K562 (cell line): ENCODE measurements around the gene CD6. TPM values are rescaled to one million over a fixed set of nuclear protein-coding genes. Genes with fewer than 3 reads are reported as not detected.

Experiments used
- ATAC-seq: fragments of 200-7000 bp; cut with Tn5 transposase; 3 replicates; pipeline ENCODE4 v1.9.1; 2020; ENCODE audit warnings: moderate library complexity
- BruUV-seq: library from RNA; stranded (reverse); fragments of 400-500 nt; replicated peaks from 2 replicates; lab custom pipeline; 2021; lab: Mats Ljungman, UMichigan
- CTCF ChIA-PET: fragments of 300-600 bp; formaldehyde crosslinking; extraction: SDS; loops from one replicate; lab custom pipeline; 2021; ENCODE audit warnings: low intra/inter-chr PET ratio; lab: Yijun Ruan, JAX
- POLR2A ChIA-PET: fragments of 300-600, 350-650 bp; sonication (Branson Sonifier 250); formaldehyde crosslinking; extraction: SDS; loops from one replicate; lab custom pipeline; 2021; ENCODE audit warnings: antibody characterized with exemption, inconsistent platforms; lab: Yijun Ruan, JAX
- DNase-seq, 4 experiments: peaks; one replicate each; pipeline versions ENCODE4 v3.0.0 to v3.0.0-alpha.2; 2011 to 2018; ENCODE audit warnings: low spot score in 3 of 4, mixed read lengths in 3 of 4; ENCODE audit errors: extremely low read depth in 1 of 4
- FAIRE-seq: peaks from 2 replicates; lab custom pipeline; 2011; peaks lifted over from hg19 to GRCh38; lab: Jason Lieb, UNC
- H2AFZ ChIP-seq: 2 replicates; pipeline ENCODE4 v1.6.0; 2011; ENCODE audit warnings: low read depth, low read length, control low read depth, inconsistent platforms
- H3K27ac ChIP-seq: fragments of 200-600 bp; 3 replicates; pipeline ENCODE4 v1.8.0; 2011; ENCODE audit warnings: low read depth, mild to moderate bottlenecking, control low read depth, inconsistent platforms, low read length, moderate library complexity, mixed read lengths; ENCODE audit errors: extremely low read depth
- H3K27me3 ChIP-seq, 2 experiments: fragments of 300-600 bp in 1 of 2; 2 replicates in 1 of 2; 3 replicates in 1 of 2; pipeline versions ENCODE4 v1.6.0 to v1.8.0; 2011; ENCODE audit warnings: inconsistent platforms in 2 of 2, low read length in 2 of 2, mild to moderate bottlenecking in 1 of 2, mixed read lengths in 1 of 2, moderate library complexity in 1 of 2; ENCODE audit not compliant: control insufficient read depth in 2 of 2, insufficient read depth in 2 of 2
- H3K36me3 ChIP-seq: fragments of 300-600 bp; 3 replicates; pipeline ENCODE4 v1.8.0; 2011; ENCODE audit warnings: mild to moderate bottlenecking, low read length, inconsistent platforms; ENCODE audit not compliant: control insufficient read depth, insufficient read depth
- H3K4me1 ChIP-seq, 2 experiments: fragments of 200-600 bp in 1 of 2; replicated peaks in 1 of 2; 2 replicates in 1 of 2; 3 replicates in 1 of 2; pipeline versions ENCODE4 v1.5.1 to v1.8.0; 2011; ENCODE audit warnings: inconsistent platforms in 2 of 2, low read length in 2 of 2, mild to moderate bottlenecking in 1 of 2, mixed read lengths in 1 of 2, moderate library complexity in 1 of 2; ENCODE audit not compliant: control insufficient read depth in 2 of 2, insufficient read depth in 2 of 2
- H3K4me2 ChIP-seq: 2 replicates; pipeline ENCODE4 v1.6.1; 2011; ENCODE audit warnings: low read length, control low read depth, inconsistent platforms, mixed read lengths; ENCODE audit not compliant: insufficient read depth
- H3K4me3 ChIP-seq: fragments of 200-600 bp; sonication (generic), shearing (Covaris generic); 2 replicates; pipeline ENCODE4 v1.5.1; 2016; ENCODE audit warnings: control low read depth, inconsistent platforms
- H3K79me2 ChIP-seq: fragments of 200-600 bp; 3 replicates; pipeline ENCODE4 v1.8.0; 2011; ENCODE audit warnings: low read length, inconsistent platforms; ENCODE audit not compliant: control insufficient read depth, insufficient read depth
- H3K9ac ChIP-seq, 2 experiments: 2 replicates each; pipeline versions ENCODE4 v1.6.0 to v1.6.1; 2011; ENCODE audit warnings: low read depth in 2 of 2, low read length in 2 of 2, control low read depth in 1 of 2, inconsistent platforms in 1 of 2, mild to moderate bottlenecking in 1 of 2, mixed read lengths in 1 of 2; ENCODE audit not compliant: insufficient read depth in 1 of 2
- H3K9me1 ChIP-seq: one replicate; pipeline ENCODE4 v1.6.0; 2011; ENCODE audit warnings: inconsistent platforms, mild to moderate bottlenecking, low read length, moderate library complexity; ENCODE audit not compliant: control insufficient read depth, insufficient read depth
- H3K9me3 ChIP-seq: replicated peaks from 2 replicates; pipeline ENCODE4 v1.5.1; 2011; ENCODE audit warnings: low read depth, low read length, inconsistent platforms; ENCODE audit not compliant: control insufficient read depth, insufficient read depth
- H4K20me1 ChIP-seq: replicated peaks from 2 replicates; pipeline ENCODE4 v1.6.1; 2011; ENCODE audit warnings: low read length, inconsistent platforms, mixed read lengths; ENCODE audit not compliant: control insufficient read depth, insufficient read depth
- BRF1 ChIP-seq: IDR thresholded peaks from 3 replicates; pipeline ENCODE4 v1.6.1; 2011; ENCODE audit warnings: borderline replicate concordance, mild to moderate bottlenecking; ENCODE audit not compliant: insufficient read length; ENCODE audit errors: extremely low read depth
- CHAMP1 ChIP-seq: fragments of 450-650 bp; IDR thresholded peaks from 2 replicates; pipeline ENCODE4 v1.6.1; 2016; ENCODE audit warnings: mild to moderate bottlenecking
- CHD4 ChIP-seq: fragments of 200-600 bp; sonication (generic); IDR thresholded peaks from 3 replicates; pipeline ENCODE4 v1.6.1; 2012; ENCODE audit warnings: low read depth, mild to moderate bottlenecking, mixed read lengths, low read length, inconsistent platforms; ENCODE audit not compliant: insufficient read depth, insufficient replicate concordance, poor library complexity, severe bottlenecking
- DIDO1 ChIP-seq: fragments of 450-650 bp; IDR thresholded peaks from 2 replicates; pipeline ENCODE4 v1.6.1; 2016; ENCODE audit warnings: low read depth, missing biosample characterization, missing genetic modification characterization
- HDAC6 ChIP-seq: IDR thresholded peaks from 2 replicates; pipeline ENCODE4 v1.6.1; 2012; ENCODE audit warnings: low read depth, mild to moderate bottlenecking, control low read depth, inconsistent platforms, low read length, moderate library complexity
- MIER1 ChIP-seq: fragments of 450-650 bp; IDR thresholded peaks from 2 replicates; pipeline ENCODE4 v1.6.1; 2016; ENCODE audit warnings: antibody characterized with exemption, mild to moderate bottlenecking, low read depth
- SREBF1 ChIP-seq: fragments of 150-350 bp; IDR thresholded peaks from 2 replicates; pipeline ENCODE4 v1.6.1; 2014; ENCODE audit warnings: antibody characterized with exemption, low read depth, low read length, borderline replicate concordance
- TAF9B ChIP-seq: fragments of 450-650 bp; IDR thresholded peaks from 2 replicates; pipeline ENCODE4 v1.6.1; 2018; ENCODE audit warnings: mild to moderate bottlenecking; ENCODE audit not compliant: partially characterized antibody
- ZKSCAN3 ChIP-seq: fragments of 250-450 bp; sonication (Bioruptor Pico); IDR thresholded peaks from 2 replicates; pipeline ENCODE4 v1.4.0; 2020
- ZNF121 ChIP-seq: sonication (generic); formaldehyde crosslinking; conservative IDR thresholded peaks from 2 replicates; pipeline ENCODE4 v1.8.0; 2022; ENCODE audit warnings: missing genetic modification reagents
- ZNF655 ChIP-seq: fragments of 250-450 bp; sonication (Bioruptor Pico); IDR thresholded peaks from 2 replicates; pipeline ENCODE4 v1.5.0; 2021
- WGBS: fragments of 100-300 bp; shearing (Covaris generic); methylation state at CpG from one replicate; pipeline ENCODE4 v1.1.6; 2016; ENCODE audit warnings: low coverage, mixed read lengths; ENCODE audit not compliant: insufficient coverage; ENCODE audit errors: missing lambda C conversion rate; 5-methylcytosine and 5-hydroxymethylcytosine counted together
- in situ Hi-C: fragments of 300-500 bp; cut with MboI; formaldehyde crosslinking; loops from 4 replicates; pipeline ENCODE4 v1.15.0; 2018; ENCODE audit warnings: inconsistent platforms, mixed read lengths
- intact Hi-C: fragments of 100-400 bp; cut with micrococcal nuclease; formaldehyde crosslinking; loops from 2 replicates; pipeline ENCODE4 v1.14.2; 2022
- polyA plus RNA-seq, 8 experiments: library from polyadenylated mRNA; depleted of rRNA in 4 of 8; stranded (reverse) in 5 of 8; unstranded in 3 of 8; fragments of >200 nt; fragmentation: Nextera tagmentation in 2 of 8; fragmentation: Illumina TruSeq in 1 of 8; extraction: Ambion mirVana in 2 of 8; extraction: Trizol in 1 of 8; gene quantifications; 2 replicates each; pipeline versions ENCODE4 v1.2.1 to v1.2.3, GENCODE V29; 2011 to 2014; ENCODE audit warnings: inconsistent platforms in 1 of 8, missing spikeins in 1 of 8
- total RNA-seq, 7 experiments: library from RNA; depleted of rRNA in 6 of 7; stranded (reverse); fragments of >200 nt in 6 of 7; fragmentation: Illumina TruSeq in 2 of 7; extraction: Trizol in 2 of 7; gene quantifications; 2 replicates each; pipeline versions ENCODE4 v1.2.1 to v1.2.3, GENCODE V29; 2011 to 2021; ENCODE audit warnings: low replicate concordance in 1 of 7

CD6 gene
- total and polyA plus RNA-seq, 9 of the 15 experiments (the other 6 are each of a cell fraction or from before 2014, with no cell fraction given) = 0.84 TPM; not detected in 8

- POLR2A ChIA-PET = interaction anchor here (1.8 kb wide), 1 partner anchor 7 kb away, joined by 5 read pairs; no protein-coding TSS in a partner anchor
- DNase-seq (no peak), ATAC-seq (no peak)
- H3K4me3 ChIP-seq = no peak overlapping the region
- no peaks in the 10 kb centered on the region for H3K9me1 ChIP-seq
- peaks cover 5% of the 10 kb centered on the region; the same call in 1 of the 2 replicates for H4K20me1 ChIP-seq
- H3K36me3 ChIP-seq = no peaks in the 10 kb centered on the region
- no TSS peak for BruUV-seq
- H3K27ac ChIP-seq = no peak overlapping the region
- in situ Hi-C loops = no loop called here
- 0% methylated on average over 2 of the region's 2 CpGs for WGBS
- intact Hi-C loops = no loop called here
- no peaks in the 10 kb centered on the region for H3K4me1 ChIP-seq
- no peak for TF ChIP-seq MIER1
- peak; percentile 83 for TF ChIP-seq ZNF121
- TF ChIP-seq, all 486 proteins: peak for 1
- no peak for FAIRE-seq
- CTCF ChIA-PET = no interaction called here
- Histone ChIP-seq H3K79me2 (no peaks in the 10 kb centered on the region), H2AFZ (no peak overlapping the region), H3K9ac (no peak overlapping the region), H3K4me2 (no peak overlapping the region), H3K27me3 (peaks cover 26 to 57% of the 10 kb centered on the region in 2 experiments; a peak in 4 of 5 replicates), H3K9me3 (no peaks in the 10 kb centered on the region)
These were observed 61.3 kb downstream of the CD6 start for GRCh38 chr11:61032824-61033223.

- Histone ChIP-seq H2AFZ (no peak overlapping the region), H3K9me3 (no peaks in the 10 kb centered on the region), H3K79me2 (no peaks in the 10 kb centered on the region), H3K4me3 (no peak overlapping the region), H3K36me3 (no peaks in the 10 kb centered on the region), H3K9ac (no peak overlapping the region), H3K4me2 (no peak overlapping the region), H4K20me1 (peaks cover 5% of the 10 kb centered on the region; the same call in 1 of the 2 replicates), H3K9me1 (no peaks in the 10 kb centered on the region), H3K27me3 (peaks cover 25 to 56% of the 10 kb centered on the region in 2 experiments; a peak in 4 of 5 replicates), H3K4me1 (no peaks in the 10 kb centered on the region), H3K27ac (no peak overlapping the region)
- no TSS peak for BruUV-seq
- DNase-seq (no peak), FAIRE-seq (no peak), ATAC-seq (no peak)
- in situ Hi-C loops (no loop called here), intact Hi-C loops (no loop called here)
- 3% methylated on average over 4 of the region's 4 CpGs for WGBS
- TF ChIP-seq SREBF1 (no peak), ZKSCAN3 (no peak), HDAC6 (no peak), CHD4 (no peak), CHAMP1 (no peak), BRF1 (no peak), DIDO1 (tag) (no peak), TAF9B (no peak), ZNF655 (CRISPR knock-in tag) (no peak)
- CTCF ChIA-PET = no interaction called here
- POLR2A ChIA-PET = no interaction called here
These were observed 61.9 kb downstream of the CD6 start for GRCh38 chr11:61033417-61033816.
